Measurements from ENCODE around the gene CNTNAP4.

DNA sequence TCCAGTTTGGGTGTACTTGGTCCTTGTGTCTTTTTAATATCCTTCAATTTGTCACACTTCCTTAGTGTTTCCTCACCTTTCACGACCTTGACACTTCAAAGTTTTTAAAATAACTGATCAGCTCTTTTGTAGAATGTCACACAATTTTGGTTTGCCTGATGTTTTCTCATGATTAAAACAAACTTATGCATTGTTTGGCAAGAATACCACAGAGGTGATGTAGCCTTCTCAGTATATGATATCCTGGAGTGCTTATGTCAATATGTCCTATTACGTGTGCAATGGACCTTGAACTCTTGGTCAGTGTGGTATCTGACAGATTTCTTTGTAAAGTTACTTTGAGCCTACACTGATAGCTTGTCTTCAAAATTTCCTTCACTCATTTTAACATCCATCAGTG is 297.4 kb downstream of the CNTNAP4 start:
- TF ChIP-seq, protein P1, sequence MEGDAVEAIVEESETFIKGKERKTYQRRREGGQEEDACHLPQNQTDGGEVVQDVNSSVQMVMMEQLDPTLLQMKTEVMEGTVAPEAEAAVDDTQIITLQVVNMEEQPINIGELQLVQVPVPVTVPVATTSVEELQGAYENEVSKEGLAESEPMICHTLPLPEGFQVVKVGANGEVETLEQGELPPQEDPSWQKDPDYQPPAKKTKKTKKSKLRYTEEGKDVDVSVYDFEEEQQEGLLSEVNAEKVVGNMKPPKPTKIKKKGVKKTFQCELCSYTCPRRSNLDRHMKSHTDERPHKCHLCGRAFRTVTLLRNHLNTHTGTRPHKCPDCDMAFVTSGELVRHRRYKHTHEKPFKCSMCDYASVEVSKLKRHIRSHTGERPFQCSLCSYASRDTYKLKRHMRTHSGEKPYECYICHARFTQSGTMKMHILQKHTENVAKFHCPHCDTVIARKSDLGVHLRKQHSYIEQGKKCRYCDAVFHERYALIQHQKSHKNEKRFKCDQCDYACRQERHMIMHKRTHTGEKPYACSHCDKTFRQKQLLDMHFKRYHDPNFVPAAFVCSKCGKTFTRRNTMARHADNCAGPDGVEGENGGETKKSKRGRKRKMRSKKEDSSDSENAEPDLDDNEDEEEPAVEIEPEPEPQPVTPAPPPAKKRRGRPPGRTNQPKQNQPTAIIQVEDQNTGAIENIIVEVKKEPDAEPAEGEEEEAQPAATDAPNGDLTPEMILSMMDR (conservative IDR thresholded peaks at IDR 0.05) = no peak
- TF ChIP-seq ZFX (IDR thresholded peaks at IDR 0.05) = no peak
